ENCODE results near the gene HDAC4.

DNA sequence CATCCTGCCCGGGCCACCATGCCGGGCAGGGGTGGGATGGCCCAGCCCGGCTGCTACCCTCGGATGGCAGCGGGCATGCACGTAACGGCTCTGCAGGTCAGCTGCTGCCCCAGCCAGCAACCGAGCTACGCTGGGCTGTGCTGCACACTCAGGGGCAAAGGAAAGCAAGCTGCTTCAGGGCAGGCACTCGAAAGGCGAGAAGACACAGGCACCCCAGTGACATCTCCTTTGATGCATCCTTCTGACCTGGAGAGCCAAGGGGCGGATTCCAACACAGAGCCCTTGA is 8.8 kb downstream of the HDAC4 start:
- TF ChIP-seq, protein P1, sequence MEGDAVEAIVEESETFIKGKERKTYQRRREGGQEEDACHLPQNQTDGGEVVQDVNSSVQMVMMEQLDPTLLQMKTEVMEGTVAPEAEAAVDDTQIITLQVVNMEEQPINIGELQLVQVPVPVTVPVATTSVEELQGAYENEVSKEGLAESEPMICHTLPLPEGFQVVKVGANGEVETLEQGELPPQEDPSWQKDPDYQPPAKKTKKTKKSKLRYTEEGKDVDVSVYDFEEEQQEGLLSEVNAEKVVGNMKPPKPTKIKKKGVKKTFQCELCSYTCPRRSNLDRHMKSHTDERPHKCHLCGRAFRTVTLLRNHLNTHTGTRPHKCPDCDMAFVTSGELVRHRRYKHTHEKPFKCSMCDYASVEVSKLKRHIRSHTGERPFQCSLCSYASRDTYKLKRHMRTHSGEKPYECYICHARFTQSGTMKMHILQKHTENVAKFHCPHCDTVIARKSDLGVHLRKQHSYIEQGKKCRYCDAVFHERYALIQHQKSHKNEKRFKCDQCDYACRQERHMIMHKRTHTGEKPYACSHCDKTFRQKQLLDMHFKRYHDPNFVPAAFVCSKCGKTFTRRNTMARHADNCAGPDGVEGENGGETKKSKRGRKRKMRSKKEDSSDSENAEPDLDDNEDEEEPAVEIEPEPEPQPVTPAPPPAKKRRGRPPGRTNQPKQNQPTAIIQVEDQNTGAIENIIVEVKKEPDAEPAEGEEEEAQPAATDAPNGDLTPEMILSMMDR (IDR thresholded peaks at IDR 0.05), result no peak
- no peak for TF ChIP-seq POLR2A (IDR thresholded peaks at IDR 0.05)
